Pons (tissue), 1 donor: Measurements from ENCODE around the gene ZNF837.

Experiments
- DNase-seq: peaks from one replicate; pipeline ENCODE4 v3.0.0-alpha.2; 2016; ENCODE audit warnings: low spot score

ZNF837 gene

DNA sequence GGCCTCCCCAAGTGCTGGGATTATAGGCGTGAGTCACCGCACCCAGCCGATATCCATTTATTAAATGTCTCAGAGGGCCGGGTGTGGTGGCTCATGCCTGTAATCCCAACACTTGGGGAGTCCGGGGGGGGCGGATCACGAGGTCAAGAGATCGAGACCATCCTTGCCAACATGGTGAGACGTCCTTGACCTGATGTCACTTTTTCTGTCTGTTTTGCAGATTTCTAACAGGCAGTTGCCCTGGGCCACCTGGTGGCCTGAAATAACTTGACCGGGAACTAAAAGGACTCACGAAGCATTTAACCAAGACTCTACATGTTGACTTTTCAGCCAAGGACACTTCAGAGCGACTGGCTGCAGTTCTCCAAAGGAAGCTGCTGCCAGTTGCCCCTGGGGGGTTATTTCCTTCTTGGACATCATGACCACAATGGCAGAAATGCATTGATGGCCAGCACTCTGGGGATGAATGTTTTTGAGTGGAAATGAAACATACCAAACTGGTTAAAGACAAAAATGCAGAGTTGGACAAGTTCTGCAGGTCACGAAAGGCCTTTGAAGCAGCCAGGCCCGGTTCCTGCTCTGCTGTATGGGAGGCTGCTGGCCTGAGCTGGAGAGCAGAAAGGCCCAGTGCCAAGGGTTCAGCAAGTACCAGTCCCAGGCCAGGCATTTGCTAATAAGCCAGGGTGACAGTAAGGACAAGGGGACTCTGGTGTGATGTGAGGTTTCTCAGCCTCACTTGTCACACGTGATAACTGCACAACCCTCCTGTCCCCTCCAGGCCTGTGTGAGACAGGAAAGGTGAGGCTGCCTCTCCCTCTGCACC is 8.3 kb downstream of the ZNF837 start:
- no peak for DNase-seq

DNA sequence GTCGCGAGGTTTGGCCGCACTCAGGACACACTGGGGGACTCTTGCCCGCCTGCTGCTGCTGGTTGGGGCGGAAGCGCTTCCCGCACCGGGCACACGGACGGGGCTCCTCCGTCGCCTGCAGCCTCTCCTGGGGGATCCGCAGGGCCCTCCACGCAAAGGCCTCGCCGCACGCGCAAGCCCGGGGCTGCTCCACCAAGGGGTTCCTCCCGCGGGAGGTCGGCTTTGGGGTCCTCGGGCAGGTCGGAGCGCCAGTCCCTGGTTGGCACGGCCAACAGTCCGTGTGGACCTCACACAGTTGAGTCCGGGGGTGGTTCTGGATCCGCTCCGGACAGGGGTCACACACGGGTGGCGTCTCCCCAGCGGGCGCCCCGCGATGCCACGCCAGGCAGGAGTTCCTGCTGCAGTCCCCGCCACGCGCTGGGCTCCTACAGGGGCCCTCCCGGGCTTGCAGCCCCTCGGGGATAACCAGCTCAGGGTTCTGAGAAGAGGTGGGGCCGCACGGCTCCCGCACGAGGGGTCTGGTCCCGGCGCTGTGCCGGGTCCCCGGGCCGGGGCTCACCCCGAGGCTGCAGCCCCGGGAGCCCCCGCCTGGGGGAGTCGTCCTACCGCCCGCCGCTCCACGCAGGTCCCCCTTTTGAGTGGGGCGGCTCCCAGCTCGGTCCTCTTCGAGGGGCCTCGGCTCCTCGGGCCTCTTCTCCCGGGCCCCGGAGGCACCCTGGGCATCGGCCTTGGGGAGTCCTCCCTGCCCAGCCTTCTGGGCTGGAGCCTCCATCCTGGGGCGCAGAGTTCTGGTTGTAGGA is 12.1 kb downstream of the ZNF837 start:
- no peak for DNase-seq

DNA sequence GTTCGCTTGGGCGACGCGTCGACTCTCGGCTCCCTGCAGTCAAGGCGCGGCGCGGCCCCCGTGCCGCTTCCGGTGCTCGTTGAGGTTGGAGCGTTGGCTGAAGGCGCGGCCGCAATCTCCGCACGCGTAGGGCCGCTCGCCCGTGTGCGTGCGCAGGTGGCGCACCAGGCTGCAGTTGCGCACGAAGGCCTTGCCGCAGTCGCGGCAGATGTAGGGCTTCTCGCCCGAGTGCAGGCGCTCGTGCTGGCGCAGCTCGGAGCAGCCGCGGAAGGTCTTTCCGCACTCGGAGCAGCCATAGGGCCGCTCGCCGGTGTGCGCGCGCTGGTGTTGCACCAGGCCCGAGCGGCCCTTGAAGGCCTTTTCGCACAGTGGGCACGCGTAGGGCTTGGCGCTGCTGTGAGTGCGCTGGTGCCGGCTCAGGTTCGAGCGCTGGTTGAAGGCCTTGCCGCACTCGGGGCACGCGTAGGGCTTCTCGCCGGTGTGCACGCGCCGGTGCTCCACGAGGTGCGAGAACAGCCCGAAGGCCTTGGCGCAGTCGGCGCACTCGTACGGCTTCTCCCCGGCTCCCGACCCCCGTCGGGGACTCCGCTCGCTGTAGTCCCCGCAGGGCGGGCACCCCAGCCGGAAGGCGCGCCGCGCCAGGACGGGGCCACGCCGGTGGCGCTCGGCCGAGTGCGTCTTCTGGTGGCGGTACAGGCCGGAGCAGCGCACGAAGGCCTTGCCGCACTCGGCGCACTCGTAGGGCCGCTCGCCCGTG is 13.0 kb downstream of the ZNF837 start:
- no peak for DNase-seq

DNA sequence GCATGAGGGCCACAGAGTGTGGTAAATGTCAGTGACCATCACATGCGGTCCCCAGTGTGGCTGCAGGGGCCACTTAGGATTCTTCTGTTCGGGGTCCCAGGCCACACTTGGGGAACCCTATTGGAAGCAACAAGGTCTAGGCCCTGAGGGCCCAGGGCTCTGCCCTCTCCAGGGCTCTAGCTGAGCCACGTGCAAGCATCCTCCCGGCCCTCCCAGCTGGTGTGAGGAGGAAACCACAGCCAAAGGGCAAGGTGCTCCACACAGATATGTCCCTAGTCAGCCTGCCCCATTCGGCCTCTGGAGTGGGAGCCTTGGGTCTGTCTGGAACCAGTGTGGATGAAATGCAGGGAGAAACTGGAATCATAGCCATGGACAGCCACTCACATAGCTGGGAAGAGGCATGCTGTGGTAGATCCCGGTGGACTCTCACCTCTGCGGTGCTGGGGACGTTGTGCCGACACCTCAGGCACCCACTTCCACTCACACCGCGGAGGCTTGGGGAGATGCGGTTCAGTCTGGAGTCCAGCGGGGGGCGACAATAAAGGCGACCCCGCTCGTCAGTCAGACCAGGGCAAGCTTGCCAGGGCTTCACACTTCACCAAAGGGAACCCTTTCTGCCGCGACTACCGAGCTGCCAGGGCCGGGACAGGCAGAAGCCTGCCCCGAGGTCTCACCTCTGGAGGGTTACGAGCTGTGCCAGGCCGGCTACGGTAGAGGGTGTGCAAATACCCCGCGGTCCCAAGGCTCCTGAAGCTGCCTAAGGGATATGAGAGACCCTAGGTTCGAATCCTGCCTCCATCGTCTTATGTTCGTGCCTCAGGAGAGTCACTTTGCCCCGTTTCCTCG is 14.0 kb downstream of the ZNF837 start:
- no peak for DNase-seq

DNA sequence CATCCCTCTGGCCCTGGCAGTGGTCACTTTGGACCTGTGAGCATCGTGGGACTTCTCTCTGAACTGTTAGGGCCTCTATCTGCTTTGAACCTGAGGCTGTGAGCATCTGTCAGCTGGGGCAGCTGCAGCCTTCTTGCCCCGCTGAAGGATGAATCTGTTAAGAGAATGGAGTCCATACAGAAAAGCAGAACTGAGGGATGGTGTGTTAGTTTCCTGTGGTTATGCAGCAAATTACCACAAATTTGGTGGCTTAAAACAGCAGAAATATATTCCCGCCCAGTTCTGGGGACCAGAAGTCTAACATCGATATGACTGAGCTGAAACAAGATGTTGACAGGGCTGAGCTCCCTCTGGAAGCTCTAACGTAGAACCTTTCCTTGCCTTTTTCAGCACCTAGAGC is 16.7 kb downstream of the ZNF837 start:
- no peak for DNase-seq

DNA sequence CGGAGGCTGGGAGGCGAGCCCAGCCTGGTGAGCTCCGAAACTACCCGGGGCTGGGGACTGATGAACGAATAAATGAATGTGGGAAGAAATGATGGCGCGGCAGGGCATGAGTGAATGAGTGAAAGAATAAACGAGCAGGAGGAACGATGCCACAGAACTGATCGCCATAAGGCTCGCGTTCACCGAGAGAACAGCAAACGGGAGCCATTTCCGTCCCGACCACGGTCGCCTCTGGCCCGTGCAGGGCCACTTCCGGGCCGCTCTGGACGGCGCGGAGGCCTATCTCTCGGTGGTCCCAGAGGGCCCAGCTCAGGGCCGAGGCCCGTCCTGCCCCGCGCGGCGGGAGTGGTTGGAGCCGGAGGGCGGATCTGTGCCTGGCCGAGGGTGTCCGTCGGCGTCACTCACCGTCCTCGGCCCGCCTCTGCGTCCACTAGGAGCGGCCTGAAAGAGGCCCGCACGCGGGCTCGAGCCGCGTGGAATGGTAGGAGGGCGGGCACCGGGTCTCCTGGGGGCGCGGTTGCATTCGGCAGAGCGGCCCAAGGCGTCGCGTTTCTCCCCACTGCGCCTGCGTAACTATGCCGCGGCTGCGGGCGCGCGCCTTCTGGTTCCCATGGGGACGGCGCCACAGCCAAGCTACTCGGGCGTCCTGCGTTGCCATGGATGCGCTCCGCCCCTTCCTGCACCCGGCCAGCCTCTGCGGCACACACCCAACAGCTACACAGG is 18.4 kb downstream of the ZNF837 start, which contains the start of gene ZNF497:
TSS of gene ZNF497 (minus strand) at position 480 of the 723 bp plus-strand sequence. CDS start 5,116 bp downstream, outside the sequence.
- DNase-seq = peak; percentile 94

DNA sequence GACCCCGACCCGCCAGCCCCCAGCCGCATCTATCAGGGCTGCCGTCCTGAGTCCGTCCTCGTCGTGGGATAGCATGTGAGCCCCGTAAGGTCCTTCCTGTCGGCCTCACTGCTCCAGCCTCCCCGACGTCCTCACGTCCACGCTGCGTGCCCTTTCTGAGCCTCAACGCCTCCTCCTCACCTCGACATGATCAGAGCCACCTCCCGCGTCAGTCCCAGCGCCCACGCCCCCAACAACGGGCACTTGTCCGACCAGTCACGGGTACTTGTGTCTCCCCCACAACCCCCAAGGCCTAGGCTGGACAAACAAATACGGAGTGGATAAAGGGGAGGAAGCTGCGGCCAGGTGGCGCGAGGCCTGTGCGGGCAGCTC is 18.9 kb downstream of the ZNF837 start:
- no peak for DNase-seq

DNA sequence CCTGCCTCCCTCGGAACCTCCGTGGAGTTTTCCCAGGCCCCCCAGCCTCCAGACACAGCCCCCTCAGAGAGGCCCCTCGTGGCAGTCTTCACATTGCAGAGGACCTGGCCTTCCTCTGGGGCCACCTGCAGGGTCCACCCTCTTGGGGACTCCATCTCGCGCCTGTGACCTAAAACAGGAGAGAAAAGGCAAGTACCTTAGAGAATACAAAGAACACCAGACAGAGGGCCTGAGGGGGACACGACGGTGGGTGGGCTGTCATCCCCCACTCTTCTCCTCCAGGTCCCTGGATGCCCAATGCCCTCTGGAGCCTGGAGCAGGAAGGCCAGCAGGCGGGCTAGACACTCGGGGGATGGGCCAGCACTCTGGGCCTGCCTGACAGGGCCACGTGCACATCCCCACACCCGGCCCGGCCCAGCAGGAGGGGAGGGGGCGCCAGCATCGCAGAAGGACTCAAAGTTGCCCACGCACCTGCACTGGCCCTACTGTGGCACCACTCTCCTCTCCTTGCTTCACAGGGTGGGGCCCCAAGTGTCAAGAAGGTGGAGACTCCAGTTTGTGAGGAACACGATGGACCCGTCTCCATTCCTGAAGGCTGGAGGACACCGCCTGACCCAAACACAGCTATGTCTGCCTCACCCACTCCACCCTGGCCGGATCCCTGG is 23.2 kb downstream of the ZNF837 start:
- no peak for DNase-seq

DNA sequence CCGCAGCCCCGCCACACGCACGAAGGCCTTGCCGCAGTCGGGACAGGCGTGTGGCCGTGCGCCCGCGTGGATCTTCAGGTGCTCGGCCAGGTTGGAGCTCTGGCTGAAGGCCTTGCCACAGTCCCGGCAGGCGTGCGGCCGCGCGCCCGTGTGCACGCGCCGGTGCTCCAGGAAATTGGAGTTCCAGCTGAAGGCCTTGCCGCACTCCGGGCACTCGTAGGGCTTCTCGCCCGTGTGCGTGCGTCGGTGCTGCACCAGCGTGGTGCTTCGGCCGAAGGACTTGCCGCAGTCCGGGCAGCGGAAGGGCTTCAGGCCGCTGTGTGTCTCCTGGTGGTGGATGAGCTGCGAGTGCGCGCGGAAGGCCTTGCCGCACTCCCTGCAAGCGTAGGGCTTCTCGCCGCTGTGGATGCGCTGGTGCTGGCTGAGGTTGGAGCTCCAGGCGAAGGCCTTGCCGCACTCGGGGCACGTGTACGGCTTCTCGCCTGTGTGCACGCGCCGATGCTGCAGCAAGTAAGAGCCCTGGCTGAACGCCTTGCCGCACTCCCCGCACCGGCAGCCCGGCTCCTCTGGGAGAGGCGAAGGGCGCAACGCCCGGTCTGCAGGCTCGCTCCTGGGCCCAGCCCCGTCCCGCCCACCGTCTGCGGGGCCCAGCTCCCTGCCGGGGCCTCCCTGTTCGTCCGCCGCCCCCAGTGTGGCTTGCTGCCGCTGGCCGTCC is 23.9 kb downstream of the ZNF837 start:
- no peak for DNase-seq

DNA sequence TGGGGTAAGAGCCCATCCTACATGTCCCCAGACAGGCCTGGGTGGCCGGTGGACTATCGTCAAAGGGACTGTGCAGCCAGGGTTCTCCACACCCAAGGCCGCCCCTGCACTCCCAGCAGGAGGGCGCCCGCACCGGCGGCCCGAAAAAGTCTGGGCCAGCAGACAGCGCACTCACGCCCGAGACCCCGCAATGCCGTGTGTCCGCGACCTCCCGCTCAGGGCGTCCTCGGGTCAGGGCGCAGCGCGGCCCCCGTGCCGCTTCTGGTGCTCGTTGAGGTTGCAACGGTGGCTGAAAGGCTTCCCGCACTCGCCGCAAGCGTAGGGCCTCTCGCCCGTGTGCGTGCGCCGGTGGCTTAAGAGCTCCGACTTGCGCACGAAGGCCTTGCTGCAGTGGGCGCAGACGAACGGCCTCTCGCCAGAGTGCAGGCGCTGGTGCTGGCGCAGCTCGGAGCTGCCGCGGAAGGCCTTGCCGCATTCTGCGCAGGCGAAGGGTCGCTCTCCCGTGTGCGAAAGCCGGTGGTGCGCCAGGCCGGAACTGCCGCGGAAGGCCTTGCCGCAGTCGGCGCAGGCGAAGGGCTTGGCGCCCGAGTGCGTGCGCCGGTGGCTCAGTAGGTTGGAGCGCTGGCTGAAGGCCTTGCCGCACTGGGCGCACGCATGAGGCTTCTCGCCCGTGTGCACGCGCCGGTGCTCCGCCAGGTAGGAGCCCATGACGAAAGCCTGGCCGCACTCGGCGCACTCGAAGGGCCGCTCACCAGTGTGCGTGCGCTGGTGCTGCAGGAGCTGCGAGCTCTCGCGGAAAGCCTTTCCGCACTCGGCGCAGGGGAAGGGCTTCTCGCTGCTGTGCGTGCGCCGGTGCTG is 24.7 kb downstream of the ZNF837 start:
- DNase-seq = no peak

DNA sequence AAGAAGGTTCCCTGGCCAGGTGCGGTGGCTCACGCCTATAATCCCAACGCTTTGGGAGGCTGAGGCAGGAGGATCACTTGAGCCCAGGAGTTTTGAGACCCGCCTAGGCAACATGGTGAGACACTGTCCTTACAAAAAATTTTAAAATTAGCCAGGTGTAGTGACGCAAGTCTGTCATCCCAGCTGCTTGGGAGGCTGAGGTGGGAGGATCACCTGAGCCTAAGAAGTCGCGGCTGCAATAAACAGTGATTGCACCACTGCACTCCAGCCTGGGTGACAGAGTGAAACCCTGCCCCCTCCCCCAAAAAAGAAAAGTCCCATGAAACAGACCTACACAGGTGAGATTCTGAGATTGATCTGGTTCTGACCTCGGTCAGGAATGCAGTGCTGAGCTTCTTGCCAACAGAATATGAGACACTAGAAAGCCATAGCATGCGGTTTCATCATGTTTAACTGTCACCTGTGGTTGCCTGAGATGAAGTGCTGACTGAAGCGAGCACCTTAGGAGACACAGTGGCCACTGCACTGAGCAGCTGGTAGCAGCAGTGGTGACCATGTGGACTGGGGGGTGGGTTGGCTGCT is 25.5 kb downstream of the ZNF837 start:
- no peak for DNase-seq

DNA sequence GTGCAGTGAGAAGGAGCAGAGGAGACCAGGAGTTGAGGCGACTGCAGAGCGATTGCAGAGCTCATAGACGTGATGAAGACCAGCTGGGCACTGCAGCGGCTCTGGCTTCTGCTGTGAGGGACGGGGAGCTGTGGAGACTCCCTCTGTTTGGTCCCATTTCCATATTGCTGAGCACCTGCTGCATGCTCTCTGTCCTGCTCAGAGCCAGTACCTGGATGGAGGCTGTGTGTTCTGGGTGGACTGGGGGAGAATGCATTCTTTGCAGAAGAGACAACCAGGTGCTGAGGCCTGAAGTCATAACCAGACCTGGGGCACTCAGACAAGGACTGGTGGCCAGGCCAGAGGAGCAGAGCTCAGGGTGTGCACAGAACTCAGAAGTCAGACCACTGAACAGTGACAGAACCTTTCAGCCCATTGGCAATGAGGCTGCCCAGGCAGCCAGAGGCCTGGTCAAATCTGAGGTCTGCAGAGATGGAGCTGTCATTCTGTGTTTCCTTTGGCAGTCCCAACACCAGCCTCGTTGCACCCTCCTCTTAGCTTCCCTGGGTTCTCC is 26.3 kb downstream of the ZNF837 start:
- no peak for DNase-seq

DNA sequence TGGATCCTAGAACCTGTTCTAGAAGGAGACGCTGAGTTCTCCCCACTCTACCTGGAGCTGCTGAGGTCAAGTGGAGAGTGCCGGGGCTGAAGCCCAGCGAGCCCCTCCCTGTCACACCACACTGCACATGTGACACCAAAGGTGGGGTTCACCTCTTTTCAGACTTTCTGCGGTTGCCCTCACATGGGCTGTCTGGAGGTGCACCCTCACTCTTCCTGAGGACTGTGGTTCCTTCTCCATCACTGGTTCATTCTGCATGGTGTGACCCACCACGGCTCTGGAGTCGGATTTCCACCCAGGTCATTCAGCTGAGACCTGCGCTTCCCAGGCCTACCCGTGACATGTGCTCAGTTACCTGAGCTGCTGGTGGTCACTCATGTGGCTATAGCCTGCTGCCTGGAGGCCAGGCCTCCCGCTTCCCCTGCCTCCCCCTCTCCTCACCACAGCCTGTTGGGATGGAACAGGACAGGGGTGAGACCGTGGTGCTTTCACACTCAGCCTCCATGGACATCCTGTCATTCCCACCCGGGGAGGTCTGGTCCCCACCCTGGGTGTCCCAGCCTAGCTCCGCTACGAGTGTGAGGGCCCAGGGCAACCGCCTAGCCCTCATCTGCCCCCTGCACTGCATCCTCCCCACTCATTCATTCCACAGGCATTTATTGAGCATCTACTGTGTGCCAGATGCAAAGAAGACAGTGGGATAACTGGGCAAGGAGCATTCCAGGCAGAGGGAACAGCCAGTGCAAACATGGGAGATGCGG is 26.9 kb downstream of the ZNF837 start:
- DNase-seq = no peak

DNA sequence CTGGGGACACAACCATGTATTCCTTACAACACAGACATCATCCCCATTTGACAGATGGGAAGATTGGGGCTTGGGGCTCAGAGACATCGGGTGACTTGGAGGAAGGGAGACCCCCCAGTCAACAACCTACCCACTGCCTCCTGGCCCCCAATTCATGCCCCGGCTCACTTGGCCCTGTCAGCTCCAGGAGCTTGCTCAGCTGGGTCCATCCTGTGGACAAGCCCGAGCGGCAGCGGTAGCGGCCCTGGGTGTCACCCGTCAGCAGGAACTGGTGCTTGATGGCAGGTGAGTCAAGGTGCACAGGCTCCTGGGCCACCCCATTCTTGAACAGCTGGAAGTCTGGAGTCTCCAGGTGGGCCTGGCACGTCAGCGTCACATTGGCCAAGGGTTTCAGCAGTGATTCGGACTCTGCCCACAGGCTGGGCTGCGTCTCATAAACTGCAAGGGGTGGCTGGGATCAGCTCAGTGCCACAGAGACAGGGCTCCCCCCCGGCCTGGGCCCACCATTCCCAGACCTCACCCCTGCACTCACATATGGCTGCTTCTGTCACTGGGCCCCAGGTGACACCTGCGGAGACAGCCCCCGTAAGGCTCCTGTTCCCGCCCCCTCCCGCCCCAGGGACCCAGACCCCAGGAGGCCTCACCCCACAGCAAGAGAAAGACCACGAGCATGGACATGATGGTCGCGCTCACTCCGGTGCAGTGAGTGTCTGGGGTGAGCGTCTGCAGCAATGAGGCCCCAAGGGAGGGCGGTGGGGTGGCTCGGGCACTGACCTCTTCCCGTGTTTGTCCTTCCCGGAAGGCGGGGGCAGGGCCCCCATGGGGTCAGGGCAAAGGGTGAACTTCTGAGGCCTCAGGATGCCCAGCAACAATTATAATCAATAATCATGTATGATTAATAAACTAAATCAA is 27.8 kb downstream of the ZNF837 start, which contains the start of gene A1BG:
TSS of gene A1BG (minus strand) at position 733 of the 912 bp plus-strand sequence. CDS start at position 678, 55 bp downstream.
- no peak for DNase-seq

DNA sequence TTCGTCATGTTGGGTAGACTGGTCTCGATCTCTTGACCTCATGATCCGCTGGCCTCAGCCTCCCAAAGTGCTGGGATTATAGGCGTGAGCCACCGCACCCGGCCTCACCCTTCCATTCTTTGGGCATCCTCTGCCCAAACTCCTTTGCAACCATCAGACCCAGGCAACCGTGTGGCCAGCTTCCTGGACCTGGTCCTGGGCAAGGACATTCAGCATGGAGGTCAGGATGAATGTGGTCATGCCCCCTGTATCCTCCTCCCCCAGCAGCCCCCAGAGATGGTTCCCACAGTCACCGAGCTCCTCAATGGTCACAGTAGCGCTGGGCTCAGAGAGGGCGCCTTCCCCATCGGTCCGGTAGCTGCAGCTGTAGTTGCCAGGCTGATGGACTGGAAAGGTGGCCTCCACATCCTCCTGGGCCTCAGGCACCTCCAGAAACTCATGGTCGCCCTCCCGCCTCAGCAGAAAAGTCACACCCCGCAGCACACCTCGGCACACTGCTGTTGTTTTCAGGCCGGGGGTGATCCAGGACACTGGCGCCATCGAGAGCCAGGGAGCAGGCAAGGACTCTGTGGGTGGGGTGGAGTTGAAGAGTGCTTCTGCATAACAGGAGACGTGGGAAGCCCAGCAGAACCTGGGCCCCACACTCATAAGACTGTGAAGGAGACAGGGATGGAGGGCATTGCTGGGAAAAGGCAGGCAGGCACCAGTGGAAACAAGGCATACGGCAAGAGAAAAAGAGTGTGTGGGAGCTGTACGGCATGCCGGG is 28.7 kb downstream of the ZNF837 start:
- no peak for DNase-seq
